Tibial nerve (tissue), 4 donors: ENCODE data around the gene VSX1. TPM values are rescaled to one million over a fixed set of nuclear protein-coding genes. Genes with fewer than 3 reads are reported as not detected.

Experiments
- DNase-seq, 2 donors: peaks; one replicate each; pipeline ENCODE4 v3.0.0-alpha.2; 2019; ENCODE audit warnings: low spot score in 2 of 2
- H3K27ac ChIP-seq, 4 donors: fragments of 200-600 bp; sonication (generic) in 3 of 4; one replicate each; pipeline ENCODE4 v1.5.1; 2017 to 2019; ENCODE audit warnings: mild to moderate bottlenecking in 1 of 4
- H3K27me3 ChIP-seq, 2 donors: fragments of 200-600 bp; sonication (generic) in 1 of 2; one replicate each; pipeline versions ENCODE4 v1.5.1 to v1.6.0; 2017 to 2019
- H3K36me3 ChIP-seq, 3 donors: fragments of 200-600 bp; sonication (generic); one replicate each; pipeline ENCODE4 v1.5.1; 2018 to 2019
- H3K4me1 ChIP-seq, 4 donors: fragments of 200-600 bp; sonication (generic) in 3 of 4; one replicate each; pipeline ENCODE4 v1.5.1; 2017 to 2019
- H3K4me3 ChIP-seq, 4 donors: fragments of 200-600 bp; sonication (generic) in 3 of 4; one replicate each; pipeline ENCODE4 v1.5.1; 2017 to 2019; ENCODE audit warnings: mild to moderate bottlenecking in 1 of 4, moderate library complexity in 1 of 4
- H3K9me3 ChIP-seq, 4 donors: fragments of 200-600 bp; sonication (generic) in 3 of 4; one replicate each; pipeline ENCODE4 v1.5.1; 2017 to 2019
- EP300 ChIP-seq, 2 donors: sonication (generic); formaldehyde crosslinking; IDR thresholded peaks; one replicate each; pipeline ENCODE4 v1.6.1; 2017; ENCODE audit warnings: antibody characterized with exemption in 2 of 2, mild to moderate bottlenecking in 1 of 2
- POLR2A ChIP-seq, 2 donors: fragments of 450-650 bp; IDR thresholded peaks; one replicate each; pipeline ENCODE4 v1.6.1; 2017; ENCODE audit warnings: antibody characterized with exemption in 2 of 2, mild to moderate bottlenecking in 2 of 2, moderate library complexity in 2 of 2
- WGBS, 2 donors: methylation state at CpG; one replicate each; pipeline ENCODE4 v1.1.5; 2018; 5-methylcytosine and 5-hydroxymethylcytosine counted together
- total RNA-seq, 4 donors: library from RNA; depleted of rRNA; stranded (reverse); fragments of >200 nt; gene quantifications; one replicate each; pipeline ENCODE4 v1.1.0, GENCODE V29; 2016
- TF ChIP-seq, protein P1 (sequence below), 5 experiments: fragments of 200-600 bp in 3 of 5; fragments of 450-650 bp in 2 of 5; sonication (generic) in 3 of 5; IDR thresholded peaks; one replicate each; pipeline ENCODE4 v1.5.1; 2016 to 2019; ENCODE audit warnings: antibody characterized with exemption in 5 of 5, mild to moderate bottlenecking in 3 of 5, moderate library complexity in 2 of 5

Gene VSX1
- total RNA-seq, 4 donors from 2014 or later = not detected

- Histone ChIP-seq H3K4me3 (no peak overlapping the region), H3K9me3 (no peaks in the 10 kb centered on the region), H3K27me3 (peaks cover 0 to 32% of the 10 kb centered on the region in 2 donors), H3K27ac (no peak overlapping the region), H3K36me3 (no peaks in the 10 kb centered on the region), H3K4me1 (peaks cover 0 to 12% (median 0%) of the 10 kb centered on the region in 4 donors)
- DNase-seq = no peak
- TF ChIP-seq, protein P1, sequence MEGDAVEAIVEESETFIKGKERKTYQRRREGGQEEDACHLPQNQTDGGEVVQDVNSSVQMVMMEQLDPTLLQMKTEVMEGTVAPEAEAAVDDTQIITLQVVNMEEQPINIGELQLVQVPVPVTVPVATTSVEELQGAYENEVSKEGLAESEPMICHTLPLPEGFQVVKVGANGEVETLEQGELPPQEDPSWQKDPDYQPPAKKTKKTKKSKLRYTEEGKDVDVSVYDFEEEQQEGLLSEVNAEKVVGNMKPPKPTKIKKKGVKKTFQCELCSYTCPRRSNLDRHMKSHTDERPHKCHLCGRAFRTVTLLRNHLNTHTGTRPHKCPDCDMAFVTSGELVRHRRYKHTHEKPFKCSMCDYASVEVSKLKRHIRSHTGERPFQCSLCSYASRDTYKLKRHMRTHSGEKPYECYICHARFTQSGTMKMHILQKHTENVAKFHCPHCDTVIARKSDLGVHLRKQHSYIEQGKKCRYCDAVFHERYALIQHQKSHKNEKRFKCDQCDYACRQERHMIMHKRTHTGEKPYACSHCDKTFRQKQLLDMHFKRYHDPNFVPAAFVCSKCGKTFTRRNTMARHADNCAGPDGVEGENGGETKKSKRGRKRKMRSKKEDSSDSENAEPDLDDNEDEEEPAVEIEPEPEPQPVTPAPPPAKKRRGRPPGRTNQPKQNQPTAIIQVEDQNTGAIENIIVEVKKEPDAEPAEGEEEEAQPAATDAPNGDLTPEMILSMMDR (IDR thresholded peaks at IDR 0.05) = no peak
- TF ChIP-seq POLR2A (IDR thresholded peaks at IDR 0.05) (no peak), EP300 (IDR thresholded peaks at IDR 0.05) (no peak)
- WGBS, 2 donors = 92 to 94% methylated on average over 18 of the region's 18 CpGs
Measured at GRCh38 chr20:25067102-25067987, 14.6 kb downstream of the VSX1 start.

DNA sequence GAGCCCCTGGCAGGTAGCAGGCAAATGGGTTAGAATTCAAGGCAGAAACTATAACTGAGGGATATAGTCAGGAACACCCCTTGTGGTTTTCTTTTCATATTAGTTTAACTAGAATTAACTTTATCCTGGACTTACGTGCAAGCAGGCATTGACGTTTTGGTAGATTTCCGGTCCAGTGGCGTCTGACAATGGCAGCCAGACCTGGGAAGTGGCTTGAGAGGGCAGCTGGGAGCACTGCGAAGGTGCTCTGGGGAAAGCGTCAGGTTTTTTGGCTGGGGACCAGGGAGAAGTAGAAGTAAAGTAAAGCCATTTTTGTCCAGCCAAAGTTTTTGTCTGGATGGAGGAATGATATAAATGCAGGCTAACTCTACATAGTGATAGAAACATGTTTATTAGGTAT, 15.6 kb downstream of the VSX1 start:
- WGBS, 2 donors = 32 to 38% methylated on average over 6 of the region's 6 CpGs
- Histone ChIP-seq H3K27me3 (peaks cover 0 to 23% of the 10 kb centered on the region in 2 donors), H3K36me3 (no peaks in the 10 kb centered on the region), H3K4me1 (peaks cover 0 to 12% (median 0%) of the 10 kb centered on the region in 4 donors), H3K9me3 (no peaks in the 10 kb centered on the region), H3K4me3 (no peak overlapping the region), H3K27ac (no peak overlapping the region)
- DNase-seq = no peak
- TF ChIP-seq EP300 (IDR thresholded peaks at IDR 0.05) = no peak
- no peak for TF ChIP-seq POLR2A (IDR thresholded peaks at IDR 0.05)
- TF ChIP-seq, protein P1 (IDR thresholded peaks at IDR 0.05) = no peak

GRCh38 chr20:25065625-25066338, 16.2 kb downstream of the VSX1 start:
- TF ChIP-seq POLR2A (IDR thresholded peaks at IDR 0.05) = no peak
- TF ChIP-seq, protein P1 (IDR thresholded peaks at IDR 0.05) = peak; percentile 73 to 94 (median 78)
- TF ChIP-seq EP300 (IDR thresholded peaks at IDR 0.05) = peak in 1 of 2 donors; percentile 44
- Histone ChIP-seq H3K9me3 (no peaks in the 10 kb centered on the region), H3K4me1 (peaks cover 0 to 12% (median 0%) of the 10 kb centered on the region in 4 donors), H3K4me3 (no peak overlapping the region), H3K27me3 (peaks cover 0 to 17% of the 10 kb centered on the region in 2 donors), H3K36me3 (no peaks in the 10 kb centered on the region), H3K27ac (no peak overlapping the region)
- DNase-seq = peak; percentile 51 to 75
- WGBS, 2 donors = 29 to 33% methylated on average over 9 of the region's 9 CpGs

GRCh38 chr20:25065072-25065624, 16.8 kb downstream of the VSX1 start:
- 68 to 69% methylated on average over 9 of the region's 9 CpGs for WGBS, 2 donors
- no peak overlapping the region for H3K27ac ChIP-seq
- no peak for DNase-seq
- peaks cover 0 to 12% (median 0%) of the 10 kb centered on the region in 4 donors for H3K4me1 ChIP-seq
- TF ChIP-seq POLR2A (IDR thresholded peaks at IDR 0.05) (no peak), EP300 (IDR thresholded peaks at IDR 0.05) (no peak)
- TF ChIP-seq, protein P1 (IDR thresholded peaks at IDR 0.05) = no peak
- no peaks in the 10 kb centered on the region for H3K36me3 ChIP-seq
- H3K9me3 ChIP-seq = no peaks in the 10 kb centered on the region
- peaks cover 0 to 13% of the 10 kb centered on the region in 2 donors for H3K27me3 ChIP-seq
- H3K4me3 ChIP-seq = no peak overlapping the region
